H9 (cell line): ENCODE data around the gene NOSIP. TPM values are rescaled to one million over a fixed set of nuclear protein-coding genes. Genes with fewer than 3 reads are reported as not detected.

Experiments used
- DNase-seq: peaks from one replicate; pipeline ENCODE4 v3.0.0-alpha.2; 2017
- H2AFZ ChIP-seq: one replicate; pipeline ENCODE4 v1.6.1; 2013; ENCODE audit warnings: mild to moderate bottlenecking, low read length, control low read depth, moderate library complexity
- H2AK5ac ChIP-seq: 2 replicates; pipeline ENCODE4 v1.6.1; 2013; ENCODE audit warnings: low read length, control low read depth, mixed read lengths; ENCODE audit not compliant: insufficient read length
- H2BK120ac ChIP-seq: one replicate; pipeline ENCODE4 v1.6.1; 2013; ENCODE audit warnings: low read depth, mild to moderate bottlenecking, low read length, control low read depth, inconsistent platforms; ENCODE audit not compliant: poor library complexity, severe bottlenecking
- H2BK12ac ChIP-seq: 2 replicates; pipeline ENCODE4 v1.6.1; 2013; ENCODE audit warnings: low read length, control low read depth, mixed read lengths, low read depth; ENCODE audit not compliant: insufficient read length
- H2BK15ac ChIP-seq: 2 replicates; pipeline ENCODE4 v1.6.1; 2013; ENCODE audit warnings: low read depth, low read length, control low read depth
- H2BK20ac ChIP-seq: one replicate; pipeline ENCODE4 v1.6.1; 2013; ENCODE audit warnings: low read depth, mild to moderate bottlenecking, low read length, control low read depth, inconsistent platforms; ENCODE audit not compliant: poor library complexity, severe bottlenecking
- H2BK5ac ChIP-seq: 2 replicates; pipeline ENCODE4 v1.6.1; 2013; ENCODE audit warnings: low read length, control low read depth, mixed read lengths; ENCODE audit not compliant: insufficient read length
- H3K14ac ChIP-seq: 2 replicates; pipeline ENCODE4 v1.6.1; 2013; ENCODE audit warnings: low read length, control low read depth; ENCODE audit not compliant: insufficient read depth
- H3K18ac ChIP-seq: 2 replicates; pipeline ENCODE4 v1.6.1; 2013; ENCODE audit warnings: low read depth, mild to moderate bottlenecking, mixed read lengths, low read length, control low read depth; ENCODE audit not compliant: insufficient read length
- H3K23ac ChIP-seq: 2 replicates; pipeline ENCODE4 v1.6.1; 2013; ENCODE audit warnings: low read length, control low read depth, mixed read lengths, low read depth; ENCODE audit not compliant: insufficient read length
- H3K23me2 ChIP-seq: 2 replicates; pipeline ENCODE4 v1.6.1; 2013; ENCODE audit warnings: low read depth, mild to moderate bottlenecking, mixed read lengths, low read length, control low read depth; ENCODE audit not compliant: insufficient read length, poor library complexity, severe bottlenecking
- H3K27ac ChIP-seq: 2 replicates; pipeline ENCODE4 v1.5.1; 2013; ENCODE audit warnings: low read length, control low read depth, mixed read lengths, low read depth; ENCODE audit not compliant: insufficient read length
- H3K27me3 ChIP-seq: 2 replicates; pipeline ENCODE4 v1.6.1; 2013; ENCODE audit warnings: low read length, control low read depth, inconsistent platforms; ENCODE audit not compliant: insufficient read depth
- H3K4ac ChIP-seq: 2 replicates; pipeline ENCODE4 v1.6.1; 2013; ENCODE audit warnings: low read depth, mild to moderate bottlenecking, control low read depth, inconsistent platforms, low read length, moderate library complexity
- H3K4me1 ChIP-seq: 2 replicates; pipeline ENCODE4 v1.6.1; 2013; ENCODE audit warnings: low read length, control low read depth, inconsistent platforms; ENCODE audit not compliant: insufficient read depth
- H3K4me2 ChIP-seq: 2 replicates; pipeline ENCODE4 v1.6.1; 2013; ENCODE audit warnings: low read length, control low read depth, mixed read lengths; ENCODE audit not compliant: insufficient read length, insufficient read depth
- H3K56ac ChIP-seq: 2 replicates; pipeline ENCODE4 v1.6.1; 2013; ENCODE audit warnings: low read depth, mild to moderate bottlenecking, mixed read lengths, low read length, control low read depth; ENCODE audit not compliant: insufficient read length
- H3K79me1 ChIP-seq: 2 replicates; pipeline ENCODE4 v1.6.1; 2013; ENCODE audit warnings: low read depth, mild to moderate bottlenecking, moderate library complexity, low read length, control low read depth, inconsistent platforms; ENCODE audit not compliant: insufficient read depth, poor library complexity, severe bottlenecking
- H3K79me2 ChIP-seq: 2 replicates; pipeline ENCODE4 v1.6.1; 2013; ENCODE audit warnings: low read length, control low read depth, inconsistent platforms; ENCODE audit not compliant: insufficient read depth
- H3K9ac ChIP-seq: 2 replicates; pipeline ENCODE4 v1.6.1; 2013; ENCODE audit warnings: low read length, control low read depth, mixed read lengths; ENCODE audit not compliant: insufficient read length; ENCODE audit errors: extremely low read depth
- H3K9me3 ChIP-seq: one replicate; pipeline ENCODE4 v1.6.1; 2013; ENCODE audit warnings: low read depth, low read length, inconsistent platforms; ENCODE audit not compliant: control insufficient read depth
- H3T11ph ChIP-seq: one replicate; pipeline ENCODE4 v1.6.1; 2013; ENCODE audit warnings: mild to moderate bottlenecking, low read length, control low read depth, inconsistent platforms
- H4K20me1 ChIP-seq: one replicate; pipeline ENCODE4 v1.6.1; 2013; ENCODE audit not compliant: control insufficient read depth, insufficient read length, insufficient read depth
- H4K5ac ChIP-seq: 2 replicates; pipeline ENCODE4 v1.6.1; 2013; ENCODE audit warnings: low read depth, mild to moderate bottlenecking, mixed read lengths, low read length, control low read depth; ENCODE audit not compliant: insufficient read length
- H4K8ac ChIP-seq: replicated peaks from 2 replicates; pipeline ENCODE4 v1.6.1; 2013; ENCODE audit warnings: low read length, control low read depth, mixed read lengths, low read depth; ENCODE audit not compliant: insufficient read length
- H4K91ac ChIP-seq: 2 replicates; pipeline ENCODE4 v1.6.1; 2013; ENCODE audit warnings: low read depth, mild to moderate bottlenecking, moderate library complexity, mixed read lengths, low read length, control low read depth; ENCODE audit not compliant: insufficient read length
- H3K27ac Mint-ChIP-seq, 3 experiments: 2 replicates in 2 of 3; 3 replicates in 1 of 3; pipeline ENCODE4 v1.8.0; 2020 to 2021; ENCODE audit warnings: mixed read lengths in 3 of 3, mild to moderate bottlenecking in 1 of 3, moderate library complexity in 1 of 3
- H3K27me3 Mint-ChIP-seq: 2 replicates; pipeline ENCODE4 v1.8.0; 2021; ENCODE audit warnings: low read depth, mild to moderate bottlenecking, moderate library complexity, mixed read lengths
- H3K36me3 Mint-ChIP-seq, 3 experiments: 2 replicates in 2 of 3; 3 replicates in 1 of 3; pipeline ENCODE4 v1.8.0; 2020 to 2021; ENCODE audit warnings: low read depth in 3 of 3, mixed read lengths in 3 of 3; ENCODE audit not compliant: insufficient read depth in 1 of 3
- H3K4me1 Mint-ChIP-seq, 2 experiments: 2 replicates each; pipeline ENCODE4 v1.8.0; 2020; ENCODE audit warnings: mixed read lengths in 2 of 2
- H3K4me3 Mint-ChIP-seq, 2 experiments: 2 replicates in 1 of 2; 3 replicates in 1 of 2; pipeline ENCODE4 v1.8.0; 2020 to 2021; ENCODE audit warnings: mild to moderate bottlenecking in 2 of 2, mixed read lengths in 2 of 2, moderate library complexity in 1 of 2
- H3K9me3 Mint-ChIP-seq, 2 experiments: 2 replicates in 1 of 2; 3 replicates in 1 of 2; pipeline ENCODE4 v1.8.0; 2020; ENCODE audit warnings: mild to moderate bottlenecking in 2 of 2, mixed read lengths in 2 of 2, moderate library complexity in 1 of 2
- CTCF ChIP-seq: fragments of 200-600 bp; sonication (generic); conservative IDR thresholded peaks from 3 replicates; pipeline ENCODE4 v1.8.0; 2021; ENCODE audit warnings: antibody characterized with exemption, mild to moderate bottlenecking
- WGBS: extraction: QIAGEN DNeasy Blood & Tissue Kit; methylation state at CpG from one replicate; pipeline ENCODE4 v1.1.7; 2013; ENCODE audit warnings: missing lambda C conversion rate, low lambda C conversion rate, mixed read lengths; ENCODE audit not compliant: insufficient read length; ENCODE audit errors: extremely low coverage; 5-methylcytosine and 5-hydroxymethylcytosine counted together
- total RNA-seq: library from RNA; stranded (reverse); gene quantifications from 2 replicates; pipeline ENCODE4 v1.2.1, GENCODE V29; 2021

The NOSIP gene
- total RNA-seq, 1 experiment from 2014 or later = 78.4 TPM

- no peak overlapping the region for H3K27ac Mint-ChIP-seq
- no peaks in the 10 kb centered on the region; a peak in 1 of 5 replicates for H3K9me3 Mint-ChIP-seq
- Histone ChIP-seq H4K8ac (no peak overlapping the region), H3K4me2 (no peak overlapping the region), H3K23me2 (peaks cover 11% of the 10 kb centered on the region), H3K79me2 (no peaks in the 10 kb centered on the region), H3K9me3 (no peaks in the 10 kb centered on the region), H4K5ac (no peak overlapping the region), H3K56ac (no peak overlapping the region), H2BK120ac (no peak overlapping the region), H3K18ac (no peak overlapping the region), H3K9ac (no peak overlapping the region), H3K4ac (no peak overlapping the region), H2BK15ac (no peak overlapping the region), H3K14ac (no peak overlapping the region), H3K23ac (no peak overlapping the region), H4K20me1 (no peaks in the 10 kb centered on the region), H2BK12ac (no peak overlapping the region), H3K79me1 (no peaks in the 10 kb centered on the region), H2BK20ac (no peak overlapping the region), H2AFZ (no peak overlapping the region), H3K4me1 (no peaks in the 10 kb centered on the region; the same call in 1 of the 2 replicates), H2BK5ac (no peak overlapping the region), H3K27me3 (no peaks in the 10 kb centered on the region), H3T11ph (no peak overlapping the region), H4K91ac (no peak overlapping the region), H3K27ac (no peak overlapping the region), H2AK5ac (no peak overlapping the region)
- H3K4me1 Mint-ChIP-seq = peaks cover 7 to 16% of the 10 kb centered on the region in 2 experiments
- no peak for TF ChIP-seq CTCF
- H3K4me3 Mint-ChIP-seq = no peak overlapping the region
- H3K36me3 Mint-ChIP-seq = no peaks in the 10 kb centered on the region; a peak in 1 of 7 replicates
- no peaks in the 10 kb centered on the region for H3K27me3 Mint-ChIP-seq
- no CpG with 5 or more reads among the region's 8 CpGs for WGBS
- DNase-seq = no peak
These were observed 6.9 kb upstream of the NOSIP start for GRCh38 chr19:49587227-49587626.
